ENCODE measurements around the gene TPRN.

The TPRN gene

GRCh38 chr9:137225699-137226331 is 25.3 kb upstream of the TPRN start:
- DNase-seq (ENCODE audit: low read depth, low spot score), result no peak

DNA sequence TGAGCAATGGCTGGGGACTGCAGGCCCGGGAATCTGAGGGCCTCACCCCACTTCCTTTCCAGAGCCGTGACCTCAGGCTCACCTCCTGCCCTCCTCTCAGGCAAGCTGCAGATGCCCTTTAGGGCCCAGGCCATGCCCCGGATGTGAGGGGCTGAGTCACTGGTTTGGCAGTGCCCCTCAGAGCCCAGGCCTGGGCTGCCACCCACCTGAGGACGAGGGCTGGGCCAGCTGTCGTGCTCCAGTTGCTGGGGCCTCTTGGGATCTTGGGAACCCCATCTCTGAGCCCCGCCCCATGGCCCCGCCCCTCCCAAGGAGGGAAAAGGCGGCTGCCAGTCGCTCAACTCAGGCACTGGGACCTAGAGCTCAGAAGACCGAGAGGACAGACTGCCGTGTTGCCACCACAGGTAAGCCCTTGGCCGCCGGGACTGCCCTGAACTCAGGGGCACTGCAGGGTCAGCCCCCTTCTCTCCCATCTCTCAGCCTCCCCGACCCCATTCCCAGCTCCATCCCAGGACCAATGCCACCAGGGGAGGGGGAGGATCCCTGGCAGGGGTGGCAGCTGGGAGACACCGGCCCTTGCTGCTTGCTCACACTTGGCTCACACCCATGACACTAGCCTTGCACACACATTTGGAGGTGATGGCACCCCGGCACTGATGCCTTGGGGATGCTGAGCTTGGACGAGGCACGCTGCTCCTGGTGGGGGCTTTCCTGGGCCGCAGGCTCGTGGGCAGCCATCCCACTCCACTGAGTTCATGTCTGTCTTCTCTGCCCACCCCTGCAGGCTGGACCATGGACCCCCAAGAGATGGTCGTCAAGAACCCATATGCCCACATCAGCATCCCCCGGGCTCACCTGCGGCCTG is 24.5 kb upstream of the TPRN start, which contains the start of gene CYSRT1:
Gene CYSRT1, plus strand, starts transcription at position 345 of the 865 bp plus-strand sequence. Its CDS starts 448 bp downstream, at position 793.
- no peak for DNase-seq (ENCODE audit: low read depth, low spot score)

GRCh38 chr9:137223078-137223970 is 22.8 kb upstream of the TPRN start:
- DNase-seq (ENCODE audit: low read depth, low spot score), result peak; percentile 96

- DNase-seq (ENCODE audit: low read depth, low spot score), result no peak
Measured at GRCh38 chr9:137222190-137223077, 21.9 kb upstream of the TPRN start, which contains the start of gene RNF208. RNF208 (minus strand) TSS chr9:137222240; CDS start chr9:137221212, 1,028 bp downstream.

DNA sequence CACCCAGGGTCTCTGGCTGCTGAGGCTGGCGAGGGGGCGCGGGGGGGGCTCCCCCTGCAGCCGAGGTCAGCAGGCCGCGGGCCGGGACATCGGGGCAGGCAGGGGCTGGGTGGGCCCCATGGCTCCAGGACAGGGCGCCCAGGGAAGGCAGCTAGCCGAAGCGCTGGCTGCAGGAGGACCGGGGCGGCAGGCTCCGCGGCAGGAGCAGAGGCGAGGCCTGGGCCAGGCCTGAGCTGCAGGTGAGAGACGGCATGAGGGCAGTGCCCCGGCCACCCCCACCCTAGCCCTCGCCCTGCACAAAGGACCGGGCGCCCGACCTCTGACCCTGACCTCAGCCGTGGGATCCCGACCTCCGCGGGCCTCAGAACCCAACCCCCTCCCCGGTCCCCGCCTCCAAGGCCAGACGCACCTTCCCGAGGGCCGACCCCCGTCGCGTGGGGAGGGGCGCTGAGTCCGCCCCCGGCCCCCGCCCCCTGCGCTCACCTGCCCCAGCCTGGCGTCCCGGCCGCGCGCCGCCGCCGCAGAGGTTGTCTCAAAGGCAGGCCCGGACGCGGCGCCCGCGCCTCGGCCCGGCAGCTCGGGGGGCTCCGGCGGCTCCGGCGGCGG is 21.1 kb upstream of the TPRN start:
- DNase-seq (ENCODE audit: low read depth, low spot score), result no peak

GRCh38 chr9:137221095-137221505 is 20.6 kb upstream of the TPRN start:
- no peak for DNase-seq (ENCODE audit: low read depth, low spot score)

DNA sequence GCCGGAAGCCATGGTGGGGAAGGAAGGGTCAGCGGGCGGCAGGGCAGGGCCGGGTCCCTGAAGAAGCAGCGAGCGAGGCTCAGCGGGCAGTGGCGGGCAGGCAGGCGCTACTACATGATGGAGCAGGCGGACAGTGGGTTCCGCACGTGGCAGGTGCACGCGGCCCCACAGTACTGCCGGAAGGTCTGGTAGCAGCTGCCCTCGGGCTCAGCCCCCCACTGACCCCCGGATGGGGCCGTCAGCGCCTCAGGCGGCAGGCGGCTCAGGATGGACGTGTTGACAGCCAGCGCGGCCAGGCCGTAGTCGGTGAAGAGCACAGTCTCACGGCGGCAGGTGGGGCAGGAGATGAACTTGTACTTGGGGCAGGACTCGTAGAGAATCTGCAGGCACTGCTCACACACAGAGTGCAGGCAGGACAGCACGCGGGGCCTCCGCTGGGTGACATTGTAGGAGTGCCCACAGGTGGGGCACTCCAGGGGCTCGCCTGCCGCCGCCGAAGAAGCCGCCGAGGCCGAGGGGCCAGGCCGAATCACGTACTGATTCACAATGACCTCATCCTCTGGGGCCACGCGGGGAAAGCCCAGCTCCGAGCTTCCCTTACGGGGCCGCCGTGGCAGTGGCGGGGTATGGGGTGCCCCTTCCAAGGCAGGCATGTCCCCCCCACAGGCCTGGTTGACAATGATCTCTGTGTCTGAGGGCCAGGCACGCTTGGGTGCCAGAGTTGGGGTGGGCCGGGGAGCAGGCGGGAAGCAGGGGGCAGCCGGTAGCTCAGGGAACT is 20.0 kb upstream of the TPRN start:
- no peak for DNase-seq (ENCODE audit: low read depth, low spot score)

GRCh38 chr9:137219757-137220316 is 19.3 kb upstream of the TPRN start:
- DNase-seq (ENCODE audit: low read depth, low spot score), result no peak

DNA sequence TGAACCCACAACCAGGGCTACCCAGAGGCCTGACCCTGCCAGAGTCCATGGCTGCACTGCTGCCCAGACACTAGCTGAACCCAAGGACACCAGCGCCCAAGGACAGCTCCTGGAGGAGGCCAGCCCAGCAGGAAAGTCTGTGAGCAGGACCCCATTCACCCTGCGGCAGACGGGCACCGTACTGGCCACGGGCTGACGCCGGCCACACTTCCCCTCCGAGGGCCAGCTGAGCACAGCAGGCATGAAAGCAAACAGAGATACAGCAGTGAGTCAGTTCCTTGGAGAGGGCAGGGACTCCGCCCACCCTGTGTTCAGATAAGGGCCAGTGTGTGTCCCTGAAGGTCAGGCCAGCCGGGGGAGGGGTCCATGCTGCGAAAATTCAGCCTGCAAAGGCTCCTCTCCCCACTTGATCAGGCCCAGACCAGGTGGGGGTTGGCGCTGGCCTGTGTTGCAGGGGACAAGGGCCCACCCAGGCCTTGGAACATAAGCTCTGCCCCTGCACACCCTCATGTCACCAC is 18.3 kb upstream of the TPRN start:
- no peak for DNase-seq (ENCODE audit: low read depth, low spot score)

DNA sequence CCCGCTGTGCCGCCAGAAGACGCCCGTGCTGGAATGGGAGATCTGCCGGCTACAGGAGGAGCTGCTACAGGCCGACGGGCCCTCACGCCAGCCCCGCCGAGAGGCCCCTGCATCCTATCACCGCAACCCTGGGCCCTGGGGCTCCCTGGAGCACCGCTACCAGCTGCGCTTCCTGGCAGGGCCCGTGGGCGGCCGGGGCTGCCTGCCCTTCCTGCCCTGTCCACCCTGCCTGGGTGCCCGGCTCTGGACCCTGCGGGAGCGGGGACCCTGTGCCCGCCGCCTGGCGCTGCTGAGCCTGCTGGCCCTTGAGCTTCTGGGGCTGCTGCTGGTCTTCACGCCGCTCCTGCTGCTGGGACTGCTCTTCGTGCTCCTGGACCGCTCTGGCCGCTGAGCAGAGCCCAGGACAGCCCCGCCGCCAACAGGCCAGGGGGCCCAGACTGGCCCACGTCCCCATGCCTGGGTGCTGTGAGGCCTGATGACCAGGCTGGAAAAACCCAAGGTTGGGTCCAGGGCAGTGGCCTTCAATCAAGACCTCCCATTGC is 17.7 kb upstream of the TPRN start:
- DNase-seq (ENCODE audit: low read depth, low spot score), result no peak

GRCh38 chr9:137217276-137218211 is 17.0 kb upstream of the TPRN start:
- DNase-seq (ENCODE audit: low read depth, low spot score), result no peak

DNA sequence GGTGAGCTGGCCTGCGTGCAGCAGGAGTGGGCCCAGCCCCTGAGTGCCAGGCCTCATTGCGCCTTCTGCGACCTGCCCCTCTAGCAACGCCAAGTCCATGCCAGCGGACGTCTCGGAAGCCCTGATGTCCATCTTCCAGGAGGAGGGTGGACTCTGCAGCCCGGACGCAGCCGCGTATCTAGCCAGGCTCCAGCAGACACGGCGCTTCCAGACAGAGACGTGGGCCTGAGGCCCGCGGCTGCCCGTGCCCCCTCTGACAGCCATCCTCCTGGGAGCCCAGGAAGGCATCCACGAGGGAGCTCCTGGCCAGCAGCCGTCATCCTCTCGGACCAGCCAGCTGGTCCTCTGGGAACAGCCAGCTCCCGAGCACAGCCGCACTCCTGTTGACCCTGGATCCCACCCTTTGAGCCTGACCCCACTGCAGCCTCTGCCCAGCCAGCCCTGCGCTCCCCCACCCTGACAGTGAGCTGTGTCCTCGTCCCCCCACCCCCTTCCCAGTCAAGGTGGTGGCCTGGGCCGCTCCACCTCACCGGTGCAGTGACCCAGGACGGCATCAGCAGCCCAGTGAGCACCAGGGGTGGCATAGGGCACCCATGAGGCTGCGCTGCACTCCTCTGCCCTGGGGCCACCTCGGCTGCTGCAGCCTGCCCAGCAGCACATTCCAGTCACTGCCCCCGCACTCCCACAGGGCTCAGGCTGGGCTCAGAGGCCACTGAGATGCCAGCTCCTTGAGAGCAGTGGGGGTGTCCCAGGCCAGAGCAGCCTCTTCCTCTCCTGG is 15.8 kb upstream of the TPRN start:
- no peak for DNase-seq (ENCODE audit: low read depth, low spot score)

- DNase-seq (ENCODE audit: low read depth, low spot score), result no peak
Measured at GRCh38 chr9:137215196-137215986, 14.8 kb upstream of the TPRN start.

DNA sequence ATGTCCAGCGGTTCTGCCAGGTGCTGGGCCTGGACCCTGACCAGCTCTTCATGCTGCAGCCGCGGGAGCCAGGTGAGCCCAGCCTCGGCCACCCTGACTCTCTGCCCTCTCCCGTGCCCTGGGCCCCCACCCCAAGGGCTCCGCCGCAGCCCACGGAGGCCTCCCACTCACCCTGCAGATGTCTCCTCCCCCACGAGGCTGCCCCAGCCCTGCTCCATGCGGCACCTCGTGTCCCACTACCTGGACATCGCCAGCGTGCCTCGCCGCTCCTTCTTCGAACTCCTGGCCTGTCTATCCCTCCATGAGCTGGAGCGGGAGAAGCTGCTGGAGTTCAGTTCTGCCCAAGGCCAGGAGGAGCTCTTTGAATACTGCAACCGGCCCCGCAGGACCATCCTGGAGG is 14.1 kb upstream of the TPRN start:
- no peak for DNase-seq (ENCODE audit: low read depth, low spot score)

GRCh38 chr9:137213160-137214060 is 12.9 kb upstream of the TPRN start:
- DNase-seq (ENCODE audit: low read depth, low spot score), result no peak

Data from activated naive CD8-positive, alpha-beta T cell treated with anti-CD3 and anti-CD28 coated beads, Interleukin-2, amount 50 U/mL, for 16 hours (primary cell).